ENCODE results near the gene SCTR.

SCTR gene

DNA sequence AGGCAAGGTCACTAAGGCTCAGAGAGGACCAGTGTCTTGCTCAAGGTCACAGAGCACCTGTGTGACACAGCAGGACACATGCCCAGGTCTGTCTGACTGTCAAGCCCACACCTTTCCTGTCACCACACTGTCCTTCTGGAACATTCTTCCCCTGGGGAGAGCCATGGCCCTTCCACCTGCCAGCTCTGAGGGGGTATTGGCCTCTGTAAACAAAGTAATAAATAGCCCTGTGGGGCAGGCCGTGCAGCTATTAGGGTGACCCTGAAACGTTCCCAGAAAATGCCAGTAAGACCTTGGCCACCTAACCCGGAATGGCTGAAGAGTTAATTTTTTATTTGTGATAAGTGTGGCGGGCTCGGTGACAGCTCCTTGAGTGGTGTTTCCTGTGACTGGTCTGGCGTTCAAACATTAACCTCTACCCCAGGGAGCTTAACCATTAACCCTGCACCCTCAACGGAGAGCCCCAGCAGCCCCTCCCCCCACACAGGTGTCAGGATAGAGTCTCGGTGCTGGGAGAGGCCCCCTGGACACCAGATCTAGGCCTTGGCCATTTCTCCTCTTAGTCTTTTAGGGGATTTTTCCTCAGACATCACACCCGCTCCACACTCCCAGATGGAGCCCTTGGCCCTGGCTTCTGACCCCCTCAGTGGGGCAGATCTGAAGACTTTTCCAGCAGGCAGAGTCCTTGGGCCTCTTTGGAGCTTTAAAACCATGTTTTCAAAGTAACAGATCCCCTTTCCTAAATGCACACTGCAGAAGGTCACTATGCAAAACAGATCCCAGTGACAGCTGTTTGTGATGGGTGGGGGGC is 36.6 kb downstream of the SCTR start:
- no peak for ATAC-seq
- no peak for TF ChIP-seq RARB (CRISPR knock-in tag; IDR thresholded peaks at IDR 0.05)
- no peak for TF ChIP-seq CSDC2 (CRISPR knock-in tag; IDR thresholded peaks at IDR 0.05)
- no peak for TF ChIP-seq ZFP30 (CRISPR knock-in tag; IDR thresholded peaks at IDR 0.05)
- TF ChIP-seq OSR1 (CRISPR knock-in tag; IDR thresholded peaks at IDR 0.05) = no peak
- TF ChIP-seq TCF4 (CRISPR knock-in tag; IDR thresholded peaks at IDR 0.05; ENCODE audit: borderline replicate concordance) = no peak
- no peak for TF ChIP-seq TOX (CRISPR knock-in tag; IDR thresholded peaks at IDR 0.05; ENCODE audit: borderline replicate concordance)
- no peak for TF ChIP-seq ZFP3 (CRISPR knock-in tag; IDR thresholded peaks at IDR 0.05)
- TF ChIP-seq PPARA (CRISPR knock-in tag; IDR thresholded peaks at IDR 0.05; ENCODE audit: borderline replicate concordance) = no peak
- TF ChIP-seq TSHZ2 (CRISPR knock-in tag; IDR thresholded peaks at IDR 0.05) = no peak
- TF ChIP-seq BACH2 (CRISPR knock-in tag; IDR thresholded peaks at IDR 0.05; ENCODE audit: borderline replicate concordance) = no peak
- no peak for TF ChIP-seq ESRRG (CRISPR knock-in tag; IDR thresholded peaks at IDR 0.05)

- TF ChIP-seq TCF4 (CRISPR knock-in tag; IDR thresholded peaks at IDR 0.05; ENCODE audit: borderline replicate concordance) (no peak), ZC3H10 (CRISPR knock-in tag; IDR thresholded peaks at IDR 0.05) (no peak), PPARA (CRISPR knock-in tag; IDR thresholded peaks at IDR 0.05; ENCODE audit: borderline replicate concordance) (no peak)
- ATAC-seq = no peak; the same call in 1 of the 3 replicates
Measured at GRCh38 chr2:119486886-119487285, 37.4 kb downstream of the SCTR start.

GRCh38 chr2:119486196-119486827 is 38.0 kb downstream of the SCTR start:
- TF ChIP-seq ZC3H10 (CRISPR knock-in tag; IDR thresholded peaks at IDR 0.05) = no peak
- no peak for TF ChIP-seq OSR1 (CRISPR knock-in tag; IDR thresholded peaks at IDR 0.05)
- no peak for TF ChIP-seq GLIS3 (CRISPR knock-in tag; IDR thresholded peaks at IDR 0.05)
- no peak for TF ChIP-seq ZNF565 (CRISPR knock-in tag; conservative IDR thresholded peaks at IDR 0.05; ENCODE audit: low read depth)
- no peak for TF ChIP-seq RARB (CRISPR knock-in tag; IDR thresholded peaks at IDR 0.05)
- no peak for TF ChIP-seq ARNTL (CRISPR knock-in tag; IDR thresholded peaks at IDR 0.05; ENCODE audit: borderline replicate concordance, low read depth)
- no peak for TF ChIP-seq CREB5 (CRISPR knock-in tag; IDR thresholded peaks at IDR 0.05; ENCODE audit: low read depth)
- no peak for TF ChIP-seq ZFP30 (CRISPR knock-in tag; IDR thresholded peaks at IDR 0.05)
- no peak for ATAC-seq

DNA sequence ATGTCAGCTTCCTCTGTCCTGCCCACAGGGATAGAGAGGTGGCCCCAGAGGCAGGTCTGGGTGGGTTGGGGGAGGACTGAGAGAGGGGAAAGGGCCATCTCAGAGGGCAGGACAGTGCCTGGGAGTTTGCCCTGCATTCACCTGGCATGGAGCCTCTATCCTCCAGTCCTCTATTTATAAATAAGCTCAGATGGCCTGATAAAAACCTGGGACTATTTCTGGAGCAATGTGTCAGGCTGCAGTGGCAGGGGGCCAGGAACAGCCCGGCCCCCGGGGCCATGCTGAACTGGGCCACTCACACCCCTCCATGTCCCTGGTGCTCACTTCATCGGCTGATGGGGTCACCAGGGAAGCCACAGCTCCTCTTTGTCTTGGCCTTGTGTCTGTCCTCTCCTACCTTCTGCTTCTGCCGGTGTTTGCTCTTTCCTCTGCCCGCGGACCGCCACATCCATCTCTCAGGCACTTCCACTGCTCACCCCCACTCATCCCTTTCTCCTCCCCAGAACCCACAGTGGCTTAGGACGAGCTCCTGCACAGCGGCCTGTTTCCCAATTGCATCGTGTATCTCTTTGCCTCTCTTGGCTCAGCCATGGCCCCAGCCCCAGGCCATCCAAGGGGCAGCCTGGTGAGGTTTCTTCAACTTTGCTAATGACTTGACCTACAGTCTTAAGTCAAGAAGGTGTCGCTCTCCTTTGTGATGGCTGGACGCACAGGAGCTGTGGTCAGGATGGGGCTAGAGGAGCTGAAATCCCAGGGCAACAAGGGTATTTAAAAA is 38.8 kb downstream of the SCTR start:
- ATAC-seq = peak; percentile 8; the same call in 1 of the 3 replicates
- TF ChIP-seq, protein P1, sequence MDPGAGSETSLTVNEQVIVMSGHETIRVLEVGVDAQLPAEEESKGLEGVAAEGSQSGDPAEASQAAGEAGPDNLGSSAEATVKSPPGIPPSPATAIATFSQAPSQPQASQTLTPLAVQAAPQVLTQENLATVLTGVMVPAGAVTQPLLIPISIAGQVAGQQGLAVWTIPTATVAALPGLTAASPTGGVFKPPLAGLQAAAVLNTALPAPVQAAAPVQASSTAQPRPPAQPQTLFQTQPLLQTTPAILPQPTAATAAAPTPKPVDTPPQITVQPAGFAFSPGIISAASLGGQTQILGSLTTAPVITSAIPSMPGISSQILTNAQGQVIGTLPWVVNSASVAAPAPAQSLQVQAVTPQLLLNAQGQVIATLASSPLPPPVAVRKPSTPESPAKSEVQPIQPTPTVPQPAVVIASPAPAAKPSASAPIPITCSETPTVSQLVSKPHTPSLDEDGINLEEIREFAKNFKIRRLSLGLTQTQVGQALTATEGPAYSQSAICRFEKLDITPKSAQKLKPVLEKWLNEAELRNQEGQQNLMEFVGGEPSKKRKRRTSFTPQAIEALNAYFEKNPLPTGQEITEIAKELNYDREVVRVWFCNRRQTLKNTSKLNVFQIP (CRISPR knock-in tag; IDR thresholded peaks at IDR 0.05; ENCODE audit: borderline replicate concordance, low read depth) = no peak
- TF ChIP-seq PPARA (CRISPR knock-in tag; IDR thresholded peaks at IDR 0.05; ENCODE audit: borderline replicate concordance) (no peak), BACH2 (CRISPR knock-in tag; IDR thresholded peaks at IDR 0.05; ENCODE audit: borderline replicate concordance) (no peak), ZNF565 (CRISPR knock-in tag; conservative IDR thresholded peaks at IDR 0.05; ENCODE audit: low read depth) (no peak), ISL1 (CRISPR knock-in tag; IDR thresholded peaks at IDR 0.05) (no peak)

Measured in SK-N-SH treated with all-trans-retinoic acid at 6 μM for 48 hours (cell line).